ENCODE data around the gene CRABP2. TPM values are rescaled to one million over a fixed set of nuclear protein-coding genes. Genes with fewer than 3 reads are reported as not detected.
A peak's percentile ranks its signal among the peaks of the same experiment; 100 is the strongest.

CRABP2 gene
- total RNA-seq, 1 donor from 2014 or later: 1.4 TPM

DNA sequence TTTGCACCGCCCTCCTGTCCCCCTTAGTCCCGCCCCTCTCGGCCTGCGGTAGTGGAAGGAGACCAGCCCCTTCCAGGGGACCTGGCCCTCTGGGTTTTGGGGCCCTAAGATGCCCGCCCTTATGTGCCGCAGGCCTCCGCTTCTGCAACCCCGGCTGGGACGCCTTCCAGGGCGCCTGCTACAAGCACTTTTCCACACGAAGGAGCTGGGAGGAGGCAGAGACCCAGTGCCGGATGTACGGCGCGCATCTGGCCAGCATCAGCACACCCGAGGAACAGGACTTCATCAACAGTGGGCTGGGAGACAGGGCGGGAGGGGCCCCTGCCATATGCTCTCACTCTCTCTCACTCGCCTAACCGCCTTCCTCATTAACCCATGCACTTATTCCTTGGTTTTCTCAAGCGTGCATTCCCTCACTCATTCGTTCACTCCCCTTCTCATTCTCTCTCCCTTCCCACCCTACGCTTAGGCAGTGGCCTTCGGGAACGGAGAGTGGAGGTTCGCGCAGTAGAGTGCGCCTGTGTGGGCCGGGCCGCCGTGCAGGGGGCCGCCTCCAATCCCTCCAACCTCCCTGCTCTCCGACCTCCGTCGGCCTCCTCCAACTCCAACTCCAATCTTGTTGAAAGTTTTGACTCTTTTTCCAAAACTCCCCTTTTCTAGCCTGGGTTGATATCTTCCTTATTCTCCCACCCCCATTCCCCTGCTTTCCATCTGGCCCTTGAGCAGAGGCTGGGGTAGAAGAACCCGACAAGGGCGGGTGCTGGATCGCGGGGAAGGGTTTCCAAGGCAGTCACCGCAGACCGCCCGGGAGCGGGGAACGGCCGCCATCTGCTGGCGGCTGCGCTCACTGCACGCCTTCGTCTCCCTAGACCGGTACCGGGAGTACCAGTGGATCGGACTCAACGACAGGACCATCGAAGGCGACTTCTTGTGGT, 48.3 kb downstream of the CRABP2 start:
- peaks cover 30% of the 10 kb centered on the region for H3K27me3 ChIP-seq
- H3K9me3 ChIP-seq: no peaks in the 10 kb centered on the region
- intact Hi-C loops (cut with DNase I): no loop called here
- no peaks in the 10 kb centered on the region for H3K36me3 ChIP-seq
- H3K27ac ChIP-seq: no peak overlapping the region
- TF ChIP-seq, protein P1, sequence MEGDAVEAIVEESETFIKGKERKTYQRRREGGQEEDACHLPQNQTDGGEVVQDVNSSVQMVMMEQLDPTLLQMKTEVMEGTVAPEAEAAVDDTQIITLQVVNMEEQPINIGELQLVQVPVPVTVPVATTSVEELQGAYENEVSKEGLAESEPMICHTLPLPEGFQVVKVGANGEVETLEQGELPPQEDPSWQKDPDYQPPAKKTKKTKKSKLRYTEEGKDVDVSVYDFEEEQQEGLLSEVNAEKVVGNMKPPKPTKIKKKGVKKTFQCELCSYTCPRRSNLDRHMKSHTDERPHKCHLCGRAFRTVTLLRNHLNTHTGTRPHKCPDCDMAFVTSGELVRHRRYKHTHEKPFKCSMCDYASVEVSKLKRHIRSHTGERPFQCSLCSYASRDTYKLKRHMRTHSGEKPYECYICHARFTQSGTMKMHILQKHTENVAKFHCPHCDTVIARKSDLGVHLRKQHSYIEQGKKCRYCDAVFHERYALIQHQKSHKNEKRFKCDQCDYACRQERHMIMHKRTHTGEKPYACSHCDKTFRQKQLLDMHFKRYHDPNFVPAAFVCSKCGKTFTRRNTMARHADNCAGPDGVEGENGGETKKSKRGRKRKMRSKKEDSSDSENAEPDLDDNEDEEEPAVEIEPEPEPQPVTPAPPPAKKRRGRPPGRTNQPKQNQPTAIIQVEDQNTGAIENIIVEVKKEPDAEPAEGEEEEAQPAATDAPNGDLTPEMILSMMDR (IDR thresholded peaks at IDR 0.05): peak; percentile 95
- H3K4me3 ChIP-seq: peak overlapping the region; percentile 22
- peak; percentile 61 for ATAC-seq
- peaks cover 38% of the 10 kb centered on the region for H3K4me1 ChIP-seq
- DNase-seq: peak; percentile 86

DNA sequence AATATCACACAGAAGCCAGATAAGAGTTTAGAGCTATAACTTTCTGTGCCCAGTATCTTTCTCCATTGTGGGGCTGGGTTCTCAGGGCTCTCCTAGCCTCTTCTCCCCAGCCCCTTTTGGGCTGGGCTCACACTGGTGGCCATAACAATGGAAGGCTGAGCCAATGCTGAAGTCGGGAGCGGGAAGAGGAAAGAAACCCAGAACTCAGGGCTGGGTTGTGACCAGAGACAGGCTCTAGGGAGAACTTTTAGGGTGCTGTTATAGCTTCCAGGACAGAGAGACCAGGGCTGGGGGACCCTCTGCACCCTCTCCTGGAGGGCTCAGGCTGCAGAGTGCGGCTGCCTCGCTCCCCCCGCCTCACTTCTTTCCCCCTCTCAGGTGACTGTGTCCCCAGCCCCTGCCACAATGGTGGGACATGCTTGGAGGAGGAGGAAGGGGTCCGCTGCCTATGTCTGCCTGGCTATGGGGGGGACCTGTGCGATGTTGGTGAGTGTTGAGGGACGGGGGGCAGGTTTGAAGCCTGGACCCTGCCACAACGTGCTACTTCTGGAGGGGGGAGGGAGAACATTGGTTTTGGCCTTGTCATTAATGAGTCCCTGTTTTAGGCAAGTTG, 49.4 kb downstream of the CRABP2 start:
- Histone ChIP-seq H3K27me3 (peaks cover 40% of the 10 kb centered on the region), H3K27ac (no peak overlapping the region), H3K36me3 (no peaks in the 10 kb centered on the region), H3K4me1 (peaks cover 29% of the 10 kb centered on the region), H3K9me3 (no peaks in the 10 kb centered on the region), H3K4me3 (no peak overlapping the region)
- ATAC-seq: no peak
- TF ChIP-seq, protein P1 (IDR thresholded peaks at IDR 0.05): no peak
- no peak for DNase-seq
- intact Hi-C loops (cut with DNase I): no loop called here

DNA sequence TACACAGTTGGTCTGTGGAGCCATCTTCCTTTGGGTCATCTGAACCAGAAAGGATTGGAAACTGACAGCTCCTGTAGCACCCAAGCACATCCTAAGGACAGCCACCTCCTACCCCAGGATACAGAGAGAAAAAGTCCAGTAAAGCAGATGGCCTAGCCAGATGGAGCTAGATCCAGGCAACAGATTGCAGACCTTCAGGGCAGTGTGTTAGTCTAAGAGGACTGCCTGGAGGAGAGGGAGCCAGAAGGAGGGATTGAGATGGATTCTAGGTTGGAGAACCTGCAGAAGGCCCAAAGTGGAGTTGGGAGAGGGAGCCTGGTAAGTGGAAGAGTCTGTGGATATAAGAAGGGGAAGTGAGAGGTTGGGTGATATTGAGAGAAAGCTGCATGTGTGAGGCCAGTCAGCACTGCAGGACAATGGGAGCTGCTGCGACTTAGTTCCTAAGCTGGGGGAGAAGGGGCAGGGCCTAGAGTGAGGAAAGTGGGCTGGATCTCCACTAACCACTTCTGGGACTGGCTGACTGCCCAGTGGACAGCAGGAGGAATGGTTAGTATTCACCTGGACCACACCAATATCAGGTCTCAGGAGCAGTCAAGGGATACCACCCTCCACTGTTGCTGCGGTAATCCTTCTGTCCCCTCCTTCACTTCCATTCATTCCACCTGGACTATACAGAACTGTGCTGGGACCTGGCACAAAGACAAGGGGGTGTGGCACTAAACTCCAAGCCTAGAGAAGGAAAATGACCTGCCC, 50.1 kb downstream of the CRABP2 start:
- Histone ChIP-seq H3K27ac (no peak overlapping the region), H3K4me3 (no peak overlapping the region), H3K9me3 (no peaks in the 10 kb centered on the region), H3K36me3 (no peaks in the 10 kb centered on the region), H3K4me1 (peaks cover 22% of the 10 kb centered on the region), H3K27me3 (peaks cover 40% of the 10 kb centered on the region)
- TF ChIP-seq, protein P1 (IDR thresholded peaks at IDR 0.05): no peak
- ATAC-seq (no peak), DNase-seq (no peak)
- intact Hi-C loops (cut with DNase I): no loop called here

DNA sequence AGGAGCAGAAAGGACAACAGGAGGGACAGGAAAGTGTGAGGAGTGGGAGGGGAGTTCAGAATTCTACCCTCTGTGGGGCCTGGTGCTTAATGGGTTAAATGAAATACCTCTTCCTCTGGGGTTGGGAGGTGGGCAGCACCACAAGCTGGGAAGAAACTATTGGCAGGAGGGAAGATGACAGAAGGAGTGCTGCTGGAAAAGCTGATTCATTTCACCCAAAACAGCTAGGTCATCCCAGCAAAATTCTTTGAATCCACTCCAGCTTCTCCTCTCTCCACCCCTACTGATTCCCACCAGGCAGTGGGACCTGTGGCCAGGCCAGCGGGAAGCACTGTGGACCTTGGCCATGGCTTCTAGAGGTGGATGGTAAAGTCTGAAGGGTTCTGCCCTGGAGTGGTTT, 50.7 kb downstream of the CRABP2 start:
- H3K9me3 ChIP-seq: no peaks in the 10 kb centered on the region
- no peak for ATAC-seq
- H3K27ac ChIP-seq: no peak overlapping the region
- TF ChIP-seq, protein P1 (IDR thresholded peaks at IDR 0.05): no peak
- H3K27me3 ChIP-seq: peaks cover 40% of the 10 kb centered on the region
- H3K4me3 ChIP-seq: no peak overlapping the region
- intact Hi-C loops (cut with DNase I): no loop called here
- no peaks in the 10 kb centered on the region for H3K36me3 ChIP-seq
- DNase-seq: no peak
- peaks cover 18% of the 10 kb centered on the region for H3K4me1 ChIP-seq

DNA sequence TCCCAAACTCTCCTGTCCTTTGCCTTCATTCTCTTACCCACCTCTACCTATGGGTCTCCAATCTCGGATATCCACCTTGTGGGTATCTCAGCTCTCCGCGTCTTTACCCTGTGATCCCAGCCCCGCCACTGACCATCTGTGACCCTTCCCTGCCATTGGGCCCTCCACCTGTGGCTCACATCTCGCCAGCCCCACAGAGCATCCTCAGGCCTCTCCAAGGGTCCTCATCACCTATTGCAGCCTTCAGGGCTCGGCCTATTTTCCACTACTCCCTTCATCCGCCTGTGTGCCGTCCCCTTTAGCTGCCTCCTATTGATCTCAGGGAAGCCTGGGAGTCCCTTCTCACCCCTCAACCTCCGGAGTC, 52.4 kb downstream of the CRABP2 start:
- no peak overlapping the region for H3K4me3 ChIP-seq
- intact Hi-C loops (cut with DNase I): no loop called here
- H3K36me3 ChIP-seq: no peaks in the 10 kb centered on the region
- H3K4me1 ChIP-seq: peaks cover 12% of the 10 kb centered on the region
- TF ChIP-seq, protein P1 (IDR thresholded peaks at IDR 0.05): no peak
- DNase-seq (no peak), ATAC-seq (no peak)
- no peak overlapping the region for H3K27ac ChIP-seq
- H3K27me3 ChIP-seq: peaks cover 47% of the 10 kb centered on the region
- H3K9me3 ChIP-seq: no peaks in the 10 kb centered on the region
